ENCODE data around the gene UGDH. TPM values are rescaled to one million over a fixed set of nuclear protein-coding genes. Genes with fewer than 3 reads are reported as not detected.

UGDH gene
- polyA plus RNA-seq, 1 donor from 2014 or later: 21.1 TPM

DNA sequence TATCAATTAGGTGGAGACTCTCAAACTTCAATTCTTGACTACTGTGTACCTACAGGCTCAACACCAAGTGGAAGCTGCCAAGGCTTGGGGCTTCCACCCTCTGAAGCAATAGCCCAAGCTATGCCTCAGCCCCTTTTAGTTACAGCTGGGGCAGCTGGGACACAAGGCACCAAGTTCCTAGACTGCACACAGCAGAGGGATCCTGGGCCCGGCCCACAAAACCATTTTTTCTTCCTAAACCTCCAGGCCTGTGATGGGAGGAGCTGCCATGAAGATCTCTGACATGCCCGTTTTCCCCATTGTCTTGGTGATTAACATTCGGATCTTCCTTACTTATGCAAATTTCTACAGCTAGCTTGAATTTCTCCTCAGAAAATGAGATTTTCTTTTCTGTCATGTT lies 3.4 kb upstream of the UGDH start:
- Histone ChIP-seq H3K79me2 (replicated peaks; ENCODE audit: insufficient read depth, low read length) (peaks cover 19% of the 10 kb centered on the region), H3K27me3 (ENCODE audit: insufficient read depth, low read depth, low read length) (no peaks in the 10 kb centered on the region), H3K4me3 (ENCODE audit: low read length) (no peak overlapping the region), H3K9me2 (ENCODE audit: insufficient read depth, low read length) (no peaks in the 10 kb centered on the region), H3F3A (ENCODE audit: insufficient read depth, low read length, poor library complexity, severe bottlenecking) (peaks cover 5% of the 10 kb centered on the region), H4K20me1 (ENCODE audit: insufficient read depth) (no peaks in the 10 kb centered on the region), H3K4me2 (ENCODE audit: low read length) (no peak overlapping the region), H3K27ac (ENCODE audit: low read length) (no peak overlapping the region), H3K9me3 (ENCODE audit: low read length) (peaks cover 4% of the 10 kb centered on the region), H3K36me3 (ENCODE audit: insufficient read depth, low read length) (no peaks in the 10 kb centered on the region), H2AFZ (ENCODE audit: low read depth, low read length) (no peak overlapping the region), H3K9ac (ENCODE audit: low read length) (no peak overlapping the region)
- no peak for TF ChIP-seq SMC3 (conservative IDR thresholded peaks at IDR 0.05; ENCODE audit: poor library complexity)
- no peak for TF ChIP-seq MXI1 (conservative IDR thresholded peaks at IDR 0.05; ENCODE audit: poor library complexity, severe bottlenecking)
- TF ChIP-seq, protein P1, sequence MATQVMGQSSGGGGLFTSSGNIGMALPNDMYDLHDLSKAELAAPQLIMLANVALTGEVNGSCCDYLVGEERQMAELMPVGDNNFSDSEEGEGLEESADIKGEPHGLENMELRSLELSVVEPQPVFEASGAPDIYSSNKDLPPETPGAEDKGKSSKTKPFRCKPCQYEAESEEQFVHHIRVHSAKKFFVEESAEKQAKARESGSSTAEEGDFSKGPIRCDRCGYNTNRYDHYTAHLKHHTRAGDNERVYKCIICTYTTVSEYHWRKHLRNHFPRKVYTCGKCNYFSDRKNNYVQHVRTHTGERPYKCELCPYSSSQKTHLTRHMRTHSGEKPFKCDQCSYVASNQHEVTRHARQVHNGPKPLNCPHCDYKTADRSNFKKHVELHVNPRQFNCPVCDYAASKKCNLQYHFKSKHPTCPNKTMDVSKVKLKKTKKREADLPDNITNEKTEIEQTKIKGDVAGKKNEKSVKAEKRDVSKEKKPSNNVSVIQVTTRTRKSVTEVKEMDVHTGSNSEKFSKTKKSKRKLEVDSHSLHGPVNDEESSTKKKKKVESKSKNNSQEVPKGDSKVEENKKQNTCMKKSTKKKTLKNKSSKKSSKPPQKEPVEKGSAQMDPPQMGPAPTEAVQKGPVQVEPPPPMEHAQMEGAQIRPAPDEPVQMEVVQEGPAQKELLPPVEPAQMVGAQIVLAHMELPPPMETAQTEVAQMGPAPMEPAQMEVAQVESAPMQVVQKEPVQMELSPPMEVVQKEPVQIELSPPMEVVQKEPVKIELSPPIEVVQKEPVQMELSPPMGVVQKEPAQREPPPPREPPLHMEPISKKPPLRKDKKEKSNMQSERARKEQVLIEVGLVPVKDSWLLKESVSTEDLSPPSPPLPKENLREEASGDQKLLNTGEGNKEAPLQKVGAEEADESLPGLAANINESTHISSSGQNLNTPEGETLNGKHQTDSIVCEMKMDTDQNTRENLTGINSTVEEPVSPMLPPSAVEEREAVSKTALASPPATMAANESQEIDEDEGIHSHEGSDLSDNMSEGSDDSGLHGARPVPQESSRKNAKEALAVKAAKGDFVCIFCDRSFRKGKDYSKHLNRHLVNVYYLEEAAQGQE (IDR thresholded peaks at IDR 0.05; ENCODE audit: borderline replicate concordance): no peak
- no peak for TF ChIP-seq RAD21 (conservative IDR thresholded peaks at IDR 0.05)
- no peak for TF ChIP-seq EZH2 (IDR thresholded peaks at IDR 0.05; ENCODE audit: borderline replicate concordance, insufficient read depth, low read length, poor library complexity, severe bottlenecking)
- no peak for TF ChIP-seq POLR2AphosphoS5 (IDR thresholded peaks at IDR 0.05)
- TF ChIP-seq, protein P2, sequence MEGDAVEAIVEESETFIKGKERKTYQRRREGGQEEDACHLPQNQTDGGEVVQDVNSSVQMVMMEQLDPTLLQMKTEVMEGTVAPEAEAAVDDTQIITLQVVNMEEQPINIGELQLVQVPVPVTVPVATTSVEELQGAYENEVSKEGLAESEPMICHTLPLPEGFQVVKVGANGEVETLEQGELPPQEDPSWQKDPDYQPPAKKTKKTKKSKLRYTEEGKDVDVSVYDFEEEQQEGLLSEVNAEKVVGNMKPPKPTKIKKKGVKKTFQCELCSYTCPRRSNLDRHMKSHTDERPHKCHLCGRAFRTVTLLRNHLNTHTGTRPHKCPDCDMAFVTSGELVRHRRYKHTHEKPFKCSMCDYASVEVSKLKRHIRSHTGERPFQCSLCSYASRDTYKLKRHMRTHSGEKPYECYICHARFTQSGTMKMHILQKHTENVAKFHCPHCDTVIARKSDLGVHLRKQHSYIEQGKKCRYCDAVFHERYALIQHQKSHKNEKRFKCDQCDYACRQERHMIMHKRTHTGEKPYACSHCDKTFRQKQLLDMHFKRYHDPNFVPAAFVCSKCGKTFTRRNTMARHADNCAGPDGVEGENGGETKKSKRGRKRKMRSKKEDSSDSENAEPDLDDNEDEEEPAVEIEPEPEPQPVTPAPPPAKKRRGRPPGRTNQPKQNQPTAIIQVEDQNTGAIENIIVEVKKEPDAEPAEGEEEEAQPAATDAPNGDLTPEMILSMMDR (IDR thresholded peaks at IDR 0.05; ENCODE audit: poor library complexity, severe bottlenecking): no peak
- no peak for TF ChIP-seq TAF1 (IDR thresholded peaks at IDR 0.05; ENCODE audit: low read depth)

DNA sequence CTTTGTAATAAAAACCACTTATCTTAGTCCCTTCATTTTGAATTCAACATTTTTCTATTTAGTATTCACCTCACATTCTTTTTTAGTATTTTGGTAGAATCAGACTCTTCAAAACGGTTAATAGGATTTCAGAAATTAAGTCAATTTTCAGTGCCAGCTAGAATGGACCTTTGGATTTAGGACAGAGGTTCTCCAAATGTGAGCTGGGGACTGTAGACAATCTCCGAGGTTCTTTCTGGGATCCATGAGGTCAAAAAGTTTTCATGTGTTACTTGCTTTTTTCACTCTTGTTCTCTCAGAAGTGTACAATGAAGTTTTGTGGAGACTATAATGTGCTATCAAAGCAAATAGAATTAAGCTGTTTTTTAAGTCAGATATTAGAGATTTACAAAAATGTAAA lies 2.3 kb upstream of the UGDH start:
- H3K27ac ChIP-seq (ENCODE audit: low read length): no peak overlapping the region
- no peaks in the 10 kb centered on the region for H3K27me3 ChIP-seq (ENCODE audit: insufficient read depth, low read depth, low read length)
- H2AFZ ChIP-seq (ENCODE audit: low read depth, low read length): no peak overlapping the region
- no peaks in the 10 kb centered on the region for H3K36me3 ChIP-seq (ENCODE audit: insufficient read depth, low read length)
- peaks cover 27% of the 10 kb centered on the region for H3K79me2 ChIP-seq (replicated peaks; ENCODE audit: insufficient read depth, low read length)
- no peaks in the 10 kb centered on the region for H3K9me2 ChIP-seq (ENCODE audit: insufficient read depth, low read length)
- no peak overlapping the region for H3K4me2 ChIP-seq (ENCODE audit: low read length)
- peaks cover 5% of the 10 kb centered on the region for H3F3A ChIP-seq (ENCODE audit: insufficient read depth, low read length, poor library complexity, severe bottlenecking)
- H3K9ac ChIP-seq (ENCODE audit: low read length): no peak overlapping the region
- peaks cover 4% of the 10 kb centered on the region for H3K9me3 ChIP-seq (ENCODE audit: low read length)
- no peak for TF ChIP-seq MXI1 (conservative IDR thresholded peaks at IDR 0.05; ENCODE audit: poor library complexity, severe bottlenecking)
- no peak for TF ChIP-seq EP300 (conservative IDR thresholded peaks at IDR 0.05; ENCODE audit: poor library complexity, severe bottlenecking)
- no peak for TF ChIP-seq EZH2 (IDR thresholded peaks at IDR 0.05; ENCODE audit: borderline replicate concordance, insufficient read depth, low read length, poor library complexity, severe bottlenecking)
- TF ChIP-seq TAF1 (IDR thresholded peaks at IDR 0.05; ENCODE audit: low read depth): no peak
- no peak for TF ChIP-seq POLR2AphosphoS5 (IDR thresholded peaks at IDR 0.05)
- TF ChIP-seq, protein P1 (IDR thresholded peaks at IDR 0.05; ENCODE audit: borderline replicate concordance): no peak
- no peak for TF ChIP-seq RAD21 (conservative IDR thresholded peaks at IDR 0.05)
- TF ChIP-seq SMC3 (conservative IDR thresholded peaks at IDR 0.05; ENCODE audit: poor library complexity): no peak
- TF ChIP-seq, protein P2 (IDR thresholded peaks at IDR 0.05; ENCODE audit: poor library complexity, severe bottlenecking): no peak
- H3K4me3 ChIP-seq (ENCODE audit: low read length): no peak overlapping the region
- H4K20me1 ChIP-seq (ENCODE audit: insufficient read depth): no peaks in the 10 kb centered on the region

Measured in neural cell (in vitro differentiated cells).